Activated CD4-positive, CD25-positive, alpha-beta regulatory T cell treated with anti-CD3 and anti-CD28 coated beads, Interleukin-2, amount 50 U/mL, for 72 hours (primary cell): ENCODE data around the gene UBALD1.

Experiments
- DNase-seq: peaks from one replicate; pipeline ENCODE4 v3.0.0; 2021

The UBALD1 gene

GRCh38 chr16:4641895-4642294, 27.2 kb upstream of the UBALD1 start:
- DNase-seq: no peak

- no peak for DNase-seq
Observed at GRCh38 chr16:4641306-4641687, 26.6 kb upstream of the UBALD1 start.

GRCh38 chr16:4640572-4641305, 26.1 kb upstream of the UBALD1 start:
- DNase-seq: no peak

- DNase-seq: no peak
Observed at GRCh38 chr16:4639899-4640509, 25.3 kb upstream of the UBALD1 start.

GRCh38 chr16:4637501-4638166, 22.9 kb upstream of the UBALD1 start:
- DNase-seq: no peak

- DNase-seq: no peak
Observed at GRCh38 chr16:4636196-4636595, 21.5 kb upstream of the UBALD1 start.

GRCh38 chr16:4634768-4635167, 20.1 kb upstream of the UBALD1 start:
- DNase-seq: no peak

- no peak for DNase-seq
Observed at GRCh38 chr16:4633910-4634635, 19.4 kb upstream of the UBALD1 start.

- no peak for DNase-seq
Observed at GRCh38 chr16:4631444-4631843, 16.8 kb upstream of the UBALD1 start.

- DNase-seq: no peak
Observed at GRCh38 chr16:4628283-4628682, 13.6 kb upstream of the UBALD1 start.

- no peak for DNase-seq
Observed at GRCh38 chr16:4626396-4626795, 11.7 kb upstream of the UBALD1 start.

GRCh38 chr16:4625560-4626159, 11.0 kb upstream of the UBALD1 start:
- no peak for DNase-seq

- peak; percentile 81 for DNase-seq
Observed at GRCh38 chr16:4624827-4625559, 10.3 kb upstream of the UBALD1 start.

GRCh38 chr16:4624015-4624826, 9.5 kb upstream of the UBALD1 start, which contains the start of gene MGRN1:
TSS of gene MGRN1 (plus strand) at chr16:4624826. CDS start at chr16:4624961, 135 bp downstream.
- peak; percentile 85 for DNase-seq

GRCh38 chr16:4623593-4623992, 8.9 kb upstream of the UBALD1 start:
- DNase-seq: no peak

- DNase-seq: no peak
Observed at GRCh38 chr16:4618645-4619418, 4.1 kb upstream of the UBALD1 start.

GRCh38 chr16:4617880-4618279, 3.2 kb upstream of the UBALD1 start:
- DNase-seq: no peak

- peak; percentile 97 for DNase-seq
Observed at GRCh38 chr16:4616047-4616811, 1.5 kb upstream of the UBALD1 start.

- DNase-seq: no peak
Observed at GRCh38 chr16:4615384-4616046, 827 bp upstream of the UBALD1 start.
